Stimulated activated CD4-positive, alpha-beta T cell treated with anti-CD3 and anti-CD28 coated beads, TNF-alpha, amount 100 ng/mL, for 4 hours (primary cell): Measurements from ENCODE around the gene SPTBN1.

ENCODE experiments used
- DNase-seq, 3 experiments: peaks; one replicate each; pipeline ENCODE4 v3.0.0-alpha.2; 2020; ENCODE audit warnings: low read depth in 3 of 3

SPTBN1 gene

GRCh38 chr2:54553775-54554174 is 97.6 kb downstream of the SPTBN1 start:
- DNase-seq = no peak

GRCh38 chr2:54555318-54555837 is 99.3 kb downstream of the SPTBN1 start:
- no peak for DNase-seq

DNA sequence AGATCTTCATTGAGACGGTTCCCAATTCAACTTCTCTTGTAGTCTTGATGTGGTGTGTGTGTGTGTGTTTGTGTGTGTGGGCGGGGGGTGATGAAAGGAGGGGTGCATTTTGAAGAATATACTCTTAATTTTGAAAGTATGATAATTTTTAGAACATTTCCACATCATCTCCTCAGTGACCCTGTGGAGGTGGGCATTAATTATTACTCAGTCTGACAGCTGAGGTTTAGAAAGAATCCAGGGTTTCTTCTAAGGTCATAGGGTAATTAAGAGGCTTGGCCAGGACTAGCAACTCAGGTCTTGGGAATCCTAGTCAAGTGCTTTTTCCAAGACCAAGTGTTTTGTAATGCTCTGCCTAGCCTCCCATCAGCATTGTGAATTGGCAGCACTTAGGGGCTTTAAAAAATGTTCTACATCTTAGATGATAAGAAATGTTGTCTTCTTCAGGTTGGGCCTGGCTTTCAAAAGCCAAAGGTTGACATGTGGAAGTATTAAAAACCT is 100.5 kb downstream of the SPTBN1 start:
- DNase-seq = no peak

DNA sequence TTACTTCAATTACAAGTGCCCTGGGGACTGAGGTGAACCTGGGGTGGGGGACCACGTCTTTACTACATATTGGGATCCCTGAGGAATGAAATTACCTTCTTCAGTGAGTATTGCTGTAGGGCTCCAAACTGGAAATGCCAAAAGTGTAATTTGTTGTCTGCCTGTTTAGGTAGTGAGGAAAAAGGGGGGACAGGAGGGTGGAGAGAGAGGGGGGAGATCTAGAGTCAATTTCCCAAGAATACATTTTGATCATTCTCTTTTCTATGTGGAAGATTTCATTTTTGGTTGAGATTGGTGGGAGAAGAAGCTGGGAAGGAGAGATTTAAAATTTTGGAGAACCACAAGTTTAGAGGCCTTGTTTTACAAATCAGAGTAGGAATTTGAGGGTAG is 101.1 kb downstream of the SPTBN1 start:
- DNase-seq = no peak

DNA sequence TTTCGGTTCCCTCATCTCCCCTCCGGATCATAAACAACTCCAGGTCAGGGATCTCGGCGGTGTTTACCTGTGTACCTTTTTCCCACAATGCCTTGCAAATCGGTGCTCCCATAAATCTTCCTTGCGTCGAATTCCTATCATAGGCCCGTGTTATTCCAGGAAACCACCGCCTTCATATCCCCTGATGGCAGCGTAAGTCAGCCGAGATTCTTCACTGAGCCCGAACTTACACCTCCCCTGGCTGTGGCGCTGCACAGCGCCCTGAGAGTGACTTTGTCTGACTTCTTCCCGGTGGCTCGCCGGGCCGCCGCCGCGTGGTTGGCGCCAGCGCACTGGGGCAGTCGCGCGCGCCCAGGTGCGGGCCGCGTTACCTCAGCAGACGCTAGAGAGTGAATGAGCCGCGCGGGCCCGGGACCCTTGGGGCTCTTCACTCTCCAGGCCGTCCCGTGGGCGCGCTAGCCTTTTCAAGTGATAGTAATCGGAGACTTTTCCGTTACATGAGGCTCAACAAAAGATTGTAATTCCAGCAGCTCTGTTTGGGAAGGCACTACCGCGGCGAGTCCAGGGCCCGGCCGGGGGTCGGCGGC is 101.6 kb downstream of the SPTBN1 start:
- DNase-seq = peak; percentile 61 to 63 (median 61)

DNA sequence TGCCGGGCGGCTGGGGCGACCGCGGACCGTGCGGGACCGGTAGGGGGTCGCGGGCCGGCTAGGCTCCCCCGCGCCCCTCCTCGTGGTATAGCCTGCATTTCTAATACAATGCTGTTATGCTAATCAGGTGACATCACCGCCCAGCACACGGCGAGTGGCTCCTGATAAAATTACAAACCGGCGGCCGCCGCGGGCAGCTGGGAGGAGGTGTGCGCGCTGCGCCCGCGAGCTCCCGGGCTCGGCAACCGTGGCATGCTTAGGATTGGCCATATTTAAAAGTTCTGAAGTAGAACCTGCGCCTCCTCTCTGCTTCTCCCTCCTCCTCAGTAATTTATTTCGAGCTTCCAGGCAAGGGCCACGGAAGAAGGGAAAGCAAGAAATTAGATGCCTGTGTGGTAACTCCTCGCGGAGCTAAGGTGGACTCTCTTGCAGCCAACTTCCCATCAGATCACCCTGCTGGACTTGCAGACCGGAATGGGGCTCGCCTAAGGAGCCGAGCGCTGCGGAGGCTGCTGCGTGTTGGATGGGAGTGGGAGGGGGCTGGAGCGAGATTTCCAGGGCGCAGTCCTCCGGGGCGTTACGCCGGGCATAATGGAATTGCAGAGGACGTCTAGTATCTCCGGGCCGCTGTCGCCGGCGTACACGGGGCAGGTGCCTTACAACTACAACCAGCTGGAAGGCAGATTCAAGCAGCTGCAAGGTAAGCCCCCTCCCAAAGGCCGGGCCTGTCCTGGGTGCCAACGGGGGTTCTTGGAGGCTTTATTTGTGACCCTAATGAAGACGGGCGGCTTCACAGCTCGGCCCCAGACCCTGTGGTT is 102.3 kb downstream of the SPTBN1 start:
- DNase-seq = peak in 2 of 3 experiments; percentile 35 to 49

DNA sequence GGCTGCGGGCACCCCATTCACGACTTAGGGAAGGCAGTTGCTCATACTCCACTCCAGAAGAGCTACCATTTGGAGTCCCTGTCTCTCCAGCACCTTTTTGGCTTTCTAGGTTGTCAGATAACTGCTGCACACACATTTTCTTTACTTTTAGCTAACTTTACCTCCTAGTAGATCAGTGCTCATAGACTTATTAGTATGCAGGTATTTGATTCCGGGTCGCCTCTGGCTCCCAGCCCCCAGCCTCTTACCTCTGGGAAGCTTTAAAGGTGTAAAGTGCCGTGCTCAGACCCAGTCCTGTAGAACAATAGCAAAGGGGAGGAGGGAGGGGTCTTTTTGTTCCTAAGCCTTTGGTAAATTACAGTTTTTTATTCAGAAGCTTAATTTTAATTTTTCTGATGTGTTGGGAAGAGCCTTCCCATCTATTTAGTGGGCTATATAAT is 102.9 kb downstream of the SPTBN1 start:
- no peak for DNase-seq

GRCh38 chr2:54559593-54560145 is 103.5 kb downstream of the SPTBN1 start:
- DNase-seq = no peak

GRCh38 chr2:54560146-54560881 is 104.2 kb downstream of the SPTBN1 start:
- DNase-seq = no peak

GRCh38 chr2:54561010-54561409 is 104.9 kb downstream of the SPTBN1 start:
- DNase-seq = no peak

- no peak for DNase-seq
Measured at GRCh38 chr2:54564439-54564838, 108.3 kb downstream of the SPTBN1 start.

DNA sequence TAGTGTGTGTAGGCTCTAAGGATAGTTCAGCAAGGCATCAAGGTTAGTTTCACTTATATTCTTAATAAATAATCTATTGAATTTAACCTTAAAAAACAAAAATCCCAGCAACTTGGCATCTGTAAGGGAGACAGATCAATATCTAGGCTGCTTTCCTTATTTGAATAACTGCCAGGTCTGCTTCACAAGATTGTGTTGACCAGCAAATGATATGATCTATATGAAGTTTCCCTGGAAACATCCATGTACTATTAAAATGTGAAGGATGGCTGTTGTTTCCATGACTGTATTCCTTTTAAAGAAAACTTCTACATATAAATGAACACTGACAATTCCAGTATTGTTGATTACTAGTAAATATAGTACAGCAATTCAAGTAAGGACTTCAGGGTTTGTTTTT is 109.4 kb downstream of the SPTBN1 start:
- no peak for DNase-seq

DNA sequence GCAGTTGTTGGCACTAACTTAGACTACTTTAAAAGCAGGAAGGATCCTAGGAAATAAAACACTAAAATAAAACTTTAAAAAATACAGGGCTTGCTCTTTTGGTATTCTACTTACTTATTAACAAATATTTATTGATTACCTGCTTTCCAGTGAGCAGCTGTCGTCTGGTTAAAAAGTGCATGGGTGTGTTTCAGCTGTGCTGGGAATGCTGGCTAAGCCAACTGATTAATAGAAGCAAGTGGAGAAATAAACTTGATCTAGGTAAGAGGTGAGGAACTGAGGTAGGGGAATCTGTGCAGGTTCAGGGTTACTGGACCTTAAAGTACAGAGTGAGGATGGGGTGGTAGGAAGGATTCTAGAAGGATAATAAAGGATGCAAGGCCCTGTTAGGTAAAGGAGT is 110.8 kb downstream of the SPTBN1 start:
- no peak for DNase-seq

DNA sequence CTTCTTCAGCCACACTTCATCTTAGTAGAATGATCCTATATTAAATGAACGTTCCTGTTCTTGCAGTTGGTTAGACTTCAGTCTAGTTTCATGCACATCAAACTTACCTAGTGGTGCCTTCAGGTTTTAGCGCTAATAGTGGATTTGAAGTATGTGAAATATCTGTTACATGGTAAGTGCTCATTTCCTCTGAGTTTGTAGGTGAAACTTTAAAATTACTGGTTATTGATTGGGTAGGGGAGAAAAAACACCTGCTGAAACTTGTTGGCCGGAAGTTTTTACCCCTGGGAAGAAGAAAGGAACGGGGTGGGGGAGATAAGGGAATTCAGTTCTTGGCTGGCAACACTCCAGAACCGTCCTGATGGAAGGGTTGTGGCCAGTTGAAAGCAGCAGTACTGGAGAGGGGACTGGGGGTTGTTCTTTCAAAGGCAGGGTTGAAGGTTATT is 112.8 kb downstream of the SPTBN1 start:
- DNase-seq = no peak

DNA sequence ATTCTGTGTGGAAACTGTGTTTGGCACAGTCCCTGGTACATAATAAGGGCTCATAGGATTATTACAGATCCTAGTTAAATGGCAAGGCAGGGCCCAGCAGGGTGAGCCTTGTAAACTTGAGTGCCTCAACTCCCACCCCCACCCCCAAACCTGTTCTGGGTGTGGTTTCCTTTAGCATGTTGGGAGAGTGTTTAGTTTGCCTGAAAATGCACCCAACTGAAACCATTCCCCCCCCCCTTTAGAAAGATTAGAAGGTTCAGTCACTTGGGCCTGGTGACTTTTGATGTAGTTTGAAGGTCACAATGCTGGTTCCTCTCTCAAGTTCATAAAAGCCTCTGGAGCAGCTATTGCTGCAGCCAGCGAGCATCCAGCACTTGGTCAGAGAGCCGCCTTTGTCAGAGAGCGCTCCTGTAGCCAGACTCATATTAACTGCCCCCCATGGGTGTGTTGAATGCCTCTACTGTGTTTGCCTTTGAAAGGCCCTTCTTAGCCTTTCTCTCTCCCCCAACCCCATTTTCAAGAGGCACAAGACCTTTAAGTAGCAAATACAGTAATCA is 113.7 kb downstream of the SPTBN1 start:
- no peak for DNase-seq

GRCh38 chr2:54570321-54570855 is 114.3 kb downstream of the SPTBN1 start:
- DNase-seq = no peak

DNA sequence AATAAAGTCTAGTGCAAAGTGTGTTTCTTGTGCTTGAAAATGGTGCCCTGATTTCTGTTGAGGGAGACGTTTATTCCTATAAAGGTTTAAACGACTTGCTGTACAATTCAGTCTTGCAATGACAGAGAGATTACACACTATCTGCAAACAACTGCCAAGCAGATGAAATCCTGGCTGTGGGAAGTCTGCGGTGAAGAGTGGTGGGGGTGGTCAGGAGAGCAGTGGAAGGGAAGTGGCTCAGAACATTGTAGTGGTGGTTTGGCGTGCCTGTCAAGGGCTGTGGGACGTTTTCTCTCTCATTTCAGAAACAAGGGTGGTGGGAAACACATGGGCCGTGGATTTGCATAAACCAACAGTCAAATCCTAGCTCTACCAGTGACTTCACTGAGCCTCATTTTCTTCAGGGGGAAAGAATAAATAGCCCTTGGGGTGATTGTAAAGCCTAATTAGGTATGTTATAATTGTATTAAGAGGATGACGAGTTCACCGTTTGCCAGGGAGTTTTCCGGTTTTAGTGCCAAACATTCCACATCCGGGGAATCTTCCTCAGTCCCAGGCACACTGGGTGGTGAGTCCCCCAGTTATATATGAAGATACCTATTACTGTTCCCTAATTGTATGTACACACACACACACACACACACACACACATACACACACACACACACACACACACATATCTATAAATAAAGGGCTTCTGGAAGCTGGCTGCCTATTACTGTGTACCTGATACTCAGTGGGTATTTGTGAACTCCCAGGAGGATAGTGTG is 115.0 kb downstream of the SPTBN1 start:
- DNase-seq = no peak

DNA sequence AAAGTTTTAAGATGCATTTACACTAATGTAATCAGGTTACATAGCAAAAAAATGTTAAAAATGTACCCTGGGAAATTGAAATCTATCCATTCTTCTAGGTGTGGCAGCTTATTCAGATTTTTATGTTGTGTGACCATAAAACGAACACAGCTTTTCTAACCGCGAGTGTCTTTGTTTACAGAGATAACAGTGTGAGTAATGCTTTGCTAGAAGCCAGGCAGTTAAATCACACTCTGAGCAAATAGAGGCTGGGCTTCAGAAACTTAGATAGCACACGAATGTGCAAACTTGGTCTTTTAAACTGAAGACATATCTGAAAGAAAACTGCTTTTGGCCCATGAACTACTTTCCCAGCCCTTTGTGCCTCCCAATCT is 116.1 kb downstream of the SPTBN1 start:
- no peak for DNase-seq

GRCh38 chr2:54572636-54573536 is 116.8 kb downstream of the SPTBN1 start:
- DNase-seq = no peak

DNA sequence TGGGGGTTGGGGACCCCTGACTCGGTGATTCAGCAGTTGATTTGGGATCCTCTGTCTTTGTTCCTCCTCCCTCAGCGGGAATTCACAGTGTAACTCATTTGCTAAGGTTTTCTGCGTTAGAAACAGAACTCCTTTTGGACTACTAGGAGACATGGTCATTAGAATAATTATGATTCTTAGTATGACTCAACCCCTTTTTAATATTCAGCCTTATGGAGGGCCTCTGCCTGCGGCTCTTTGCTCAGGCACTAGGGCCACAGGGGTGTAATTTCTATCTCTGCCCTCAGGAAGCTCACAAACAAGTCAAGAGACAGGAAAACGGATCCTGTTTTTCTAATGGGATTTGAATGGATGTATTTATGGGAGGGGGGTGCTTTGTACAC is 117.4 kb downstream of the SPTBN1 start:
- no peak for DNase-seq
